Uterus (tissue), 4 donors: ENCODE results near the gene PLSCR2. TPM values are rescaled to one million over a fixed set of nuclear protein-coding genes. Genes with fewer than 3 reads are reported as not detected.

Experiments
- DNase-seq, 2 donors: peaks; one replicate each; pipeline ENCODE4 v3.0.0-alpha.2; 2019 to 2020
- H3K27ac ChIP-seq, 2 donors: fragments of 200-600 bp; sonication (generic); 1 replicate in 1 of 2; 2 replicates in 1 of 2; pipeline ENCODE4 v1.5.1; 2016 to 2018
- H3K27me3 ChIP-seq, 2 donors: fragments of 200-600 bp; sonication (generic); one replicate each; pipeline ENCODE4 v1.5.1; 2018 to 2019; ENCODE audit warnings: control low read depth in 1 of 2
- H3K36me3 ChIP-seq, 2 donors: fragments of 200-600 bp; sonication (generic); one replicate each; pipeline ENCODE4 v1.5.1; 2019; ENCODE audit warnings: control low read depth in 1 of 2
- H3K4me1 ChIP-seq, 2 donors: fragments of 200-600 bp; sonication (generic); one replicate each; pipeline ENCODE4 v1.5.1; 2018 to 2019; ENCODE audit warnings: control low read depth in 1 of 2
- H3K4me3 ChIP-seq, 2 donors: fragments of 200-600 bp; sonication (generic); 1 replicate in 1 of 2; 2 replicates in 1 of 2; pipeline ENCODE4 v1.5.1; 2018 to 2019; ENCODE audit warnings: mild to moderate bottlenecking in 1 of 2
- H3K9me3 ChIP-seq, 2 donors: fragments of 200-600 bp; sonication (generic); one replicate each; pipeline ENCODE4 v1.5.1; 2019; ENCODE audit warnings: control low read depth in 1 of 2
- CTCF ChIP-seq, 4 experiments: fragments of 200-600 bp in 2 of 4; fragments of 450-650 bp in 2 of 4; sonication (generic) in 2 of 4; IDR thresholded peaks; one replicate each; pipeline ENCODE4 v1.5.1; 2016 to 2019; ENCODE audit warnings: antibody characterized with exemption in 4 of 4, mild to moderate bottlenecking in 2 of 4, moderate library complexity in 1 of 4
- POLR2A ChIP-seq, 2 donors: fragments of 450-650 bp; IDR thresholded peaks; one replicate each; pipeline ENCODE4 v1.6.1; 2016; ENCODE audit warnings: antibody characterized with exemption in 2 of 2, mild to moderate bottlenecking in 1 of 2, moderate library complexity in 1 of 2
- intact Hi-C: fragments of 100-400 bp; cut with DNase I; formaldehyde crosslinking; loops from one replicate; pipeline ENCODE4 v1.15.1; 2023; ENCODE audit warnings: low total_unique reads
- total RNA-seq, 4 donors: library from RNA; depleted of rRNA in 3 of 4; stranded (reverse); fragments of >200 nt in 3 of 4; gene quantifications; one replicate each; pipeline versions ENCODE4 v1.1.0 to v1.2.4, GENCODE V29; 2014 to 2023
- donor health status: DM: yes; HTN: yes; CAD: no.

Gene PLSCR2
- total RNA-seq, 4 donors from 2014 or later: not detected

GRCh38 chr3:146464783-146465182 lies 4.6 kb downstream of the PLSCR2 start:
- Histone ChIP-seq H3K9me3 (no peaks in the 10 kb centered on the region), H3K4me1 (peaks cover 0 to 7% of the 10 kb centered on the region in 2 donors), H3K36me3 (no peaks in the 10 kb centered on the region), H3K27me3 (no peaks in the 10 kb centered on the region), H3K4me3 (no peak overlapping the region), H3K27ac (no peak overlapping the region)
- no peak for DNase-seq
- intact Hi-C loops: no loop called here
- no peak for TF ChIP-seq CTCF (IDR thresholded peaks at IDR 0.05)
- TF ChIP-seq POLR2A (IDR thresholded peaks at IDR 0.05): no peak

DNA sequence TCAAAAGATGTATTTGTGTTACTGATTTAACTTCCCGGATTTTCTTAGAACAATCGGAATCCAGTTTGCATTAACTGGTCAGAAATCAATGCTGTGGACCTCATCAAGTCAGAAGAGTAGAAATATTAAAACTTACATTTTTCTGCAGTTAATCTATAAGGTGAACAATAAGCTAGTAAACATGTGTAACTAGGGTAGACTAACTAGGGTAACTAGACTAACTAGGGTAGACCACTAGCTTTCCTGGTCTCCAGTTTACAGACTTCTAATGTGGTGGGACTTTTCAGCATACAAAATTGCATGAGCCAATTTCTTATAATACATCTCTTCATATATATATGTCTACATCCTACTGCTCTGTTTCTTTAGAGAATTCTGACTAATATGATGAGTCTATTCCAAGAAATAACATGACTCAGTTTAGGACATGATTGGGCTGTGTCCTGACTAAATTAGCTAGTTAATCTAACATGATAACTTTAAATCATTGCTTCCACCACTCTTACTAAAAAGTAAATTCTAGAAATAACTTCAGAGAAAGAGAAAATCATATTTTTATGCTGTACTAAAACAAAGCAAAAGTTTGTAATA lies 5.3 kb downstream of the PLSCR2 start:
- no peak for DNase-seq
- intact Hi-C loops: no loop called here
- H3K27me3 ChIP-seq: no peaks in the 10 kb centered on the region
- TF ChIP-seq POLR2A (IDR thresholded peaks at IDR 0.05) (no peak), CTCF (IDR thresholded peaks at IDR 0.05) (no peak)
- H3K4me3 ChIP-seq: no peak overlapping the region
- no peak overlapping the region for H3K27ac ChIP-seq
- no peaks in the 10 kb centered on the region for H3K9me3 ChIP-seq
- peaks cover 0 to 7% of the 10 kb centered on the region in 2 donors for H3K4me1 ChIP-seq
- no peaks in the 10 kb centered on the region for H3K36me3 ChIP-seq

DNA sequence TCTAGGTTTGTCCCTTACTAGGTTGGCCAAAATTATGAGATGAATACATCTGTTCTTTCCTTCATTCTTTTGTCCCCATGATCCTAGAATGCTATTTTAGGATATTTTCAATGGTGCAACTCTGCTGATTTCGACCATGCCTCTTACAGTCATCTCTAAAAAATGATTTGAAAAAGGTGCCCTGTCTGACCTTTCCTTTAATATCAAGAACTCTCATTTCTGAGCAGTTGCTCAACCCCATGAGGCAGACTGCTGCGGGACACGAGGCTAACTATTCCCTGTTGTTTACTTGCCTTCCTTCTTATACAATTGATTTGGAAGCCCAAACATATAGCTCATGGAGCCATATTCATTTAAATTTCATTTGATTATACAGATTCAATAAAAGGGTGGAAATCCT lies 14.6 kb downstream of the PLSCR2 start:
- no peak for DNase-seq
- intact Hi-C loops: no loop called here
- Histone ChIP-seq H3K27ac (no peak overlapping the region), H3K27me3 (no peaks in the 10 kb centered on the region), H3K9me3 (no peaks in the 10 kb centered on the region), H3K36me3 (no peaks in the 10 kb centered on the region), H3K4me1 (no peaks in the 10 kb centered on the region), H3K4me3 (no peak overlapping the region)
- TF ChIP-seq CTCF (IDR thresholded peaks at IDR 0.05) (no peak), POLR2A (IDR thresholded peaks at IDR 0.05) (no peak)

GRCh38 chr3:146449613-146450012 lies 19.7 kb downstream of the PLSCR2 start:
- Histone ChIP-seq H3K27me3 (no peaks in the 10 kb centered on the region), H3K9me3 (no peaks in the 10 kb centered on the region), H3K4me3 (no peak overlapping the region), H3K4me1 (no peaks in the 10 kb centered on the region), H3K36me3 (no peaks in the 10 kb centered on the region), H3K27ac (no peak overlapping the region)
- no peak for DNase-seq
- intact Hi-C loops: no loop called here
- TF ChIP-seq POLR2A (IDR thresholded peaks at IDR 0.05) (no peak), CTCF (IDR thresholded peaks at IDR 0.05) (no peak)

GRCh38 chr3:146449076-146449475 lies 20.3 kb downstream of the PLSCR2 start:
- no peak for DNase-seq
- H3K27me3 ChIP-seq: no peaks in the 10 kb centered on the region
- no peaks in the 10 kb centered on the region for H3K4me1 ChIP-seq
- no peaks in the 10 kb centered on the region for H3K9me3 ChIP-seq
- intact Hi-C loops: no loop called here
- no peaks in the 10 kb centered on the region for H3K36me3 ChIP-seq
- no peak overlapping the region for H3K4me3 ChIP-seq
- TF ChIP-seq CTCF (IDR thresholded peaks at IDR 0.05) (no peak), POLR2A (IDR thresholded peaks at IDR 0.05) (no peak)
- no peak overlapping the region for H3K27ac ChIP-seq
